ENCODE data around the gene SPAM1. TPM values are rescaled to one million over a fixed set of nuclear protein-coding genes. Genes with fewer than 3 reads are reported as not detected.
"Not testable (repeated sequence)": the region's sequence is repeated elsewhere in the genome, so short reads cannot be mapped to it uniquely, and the experiment has no call there.

Gene SPAM1
- total RNA-seq, 1 experiment from 2014 or later: not detected

DNA sequence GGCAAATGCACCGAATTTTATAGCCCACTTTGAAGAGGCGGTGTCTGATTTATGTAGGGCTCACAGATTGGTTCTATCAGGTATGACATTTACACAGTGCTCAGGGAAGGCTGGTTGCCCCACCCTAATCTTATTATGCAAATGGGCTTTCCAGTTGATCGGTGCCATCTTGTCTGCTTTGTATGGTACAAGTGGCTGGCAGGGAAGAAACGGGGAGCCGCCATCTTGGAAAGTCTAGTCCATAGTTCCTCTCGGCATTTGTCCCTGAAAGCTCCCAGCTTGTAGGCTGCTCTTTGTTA is 71.2 kb downstream of the SPAM1 start:
- BruUV-seq (replicated peaks): no TSS peak
- H3K4me3 Mint-ChIP-seq (ENCODE audit: unreplicated experiment): no peak overlapping the region
- intact Hi-C loops (cut with micrococcal nuclease): no loop called here
- CTCF ChIA-PET: no interaction called here
- TF ChIP-seq, protein P1, sequence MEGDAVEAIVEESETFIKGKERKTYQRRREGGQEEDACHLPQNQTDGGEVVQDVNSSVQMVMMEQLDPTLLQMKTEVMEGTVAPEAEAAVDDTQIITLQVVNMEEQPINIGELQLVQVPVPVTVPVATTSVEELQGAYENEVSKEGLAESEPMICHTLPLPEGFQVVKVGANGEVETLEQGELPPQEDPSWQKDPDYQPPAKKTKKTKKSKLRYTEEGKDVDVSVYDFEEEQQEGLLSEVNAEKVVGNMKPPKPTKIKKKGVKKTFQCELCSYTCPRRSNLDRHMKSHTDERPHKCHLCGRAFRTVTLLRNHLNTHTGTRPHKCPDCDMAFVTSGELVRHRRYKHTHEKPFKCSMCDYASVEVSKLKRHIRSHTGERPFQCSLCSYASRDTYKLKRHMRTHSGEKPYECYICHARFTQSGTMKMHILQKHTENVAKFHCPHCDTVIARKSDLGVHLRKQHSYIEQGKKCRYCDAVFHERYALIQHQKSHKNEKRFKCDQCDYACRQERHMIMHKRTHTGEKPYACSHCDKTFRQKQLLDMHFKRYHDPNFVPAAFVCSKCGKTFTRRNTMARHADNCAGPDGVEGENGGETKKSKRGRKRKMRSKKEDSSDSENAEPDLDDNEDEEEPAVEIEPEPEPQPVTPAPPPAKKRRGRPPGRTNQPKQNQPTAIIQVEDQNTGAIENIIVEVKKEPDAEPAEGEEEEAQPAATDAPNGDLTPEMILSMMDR (IDR thresholded peaks at IDR 0.05; ENCODE audit: unreplicated experiment): no peak
- POLR2A ChIA-PET: no interaction called here
- no peaks in the 10 kb centered on the region for H3K36me3 Mint-ChIP-seq (ENCODE audit: insufficient read depth, unreplicated experiment)
- H3K9me3 Mint-ChIP-seq (ENCODE audit: unreplicated experiment): no peaks in the 10 kb centered on the region
- no peaks in the 10 kb centered on the region for H3K27me3 Mint-ChIP-seq (ENCODE audit: insufficient read depth, unreplicated experiment)
- H3K4me1 Mint-ChIP-seq (ENCODE audit: insufficient read depth, unreplicated experiment): peaks cover 12% of the 10 kb centered on the region
- no peak for DNase-seq (ENCODE audit: unreplicated experiment)
- H3K27ac Mint-ChIP-seq (ENCODE audit: low read depth, unreplicated experiment): no peak overlapping the region

DNA sequence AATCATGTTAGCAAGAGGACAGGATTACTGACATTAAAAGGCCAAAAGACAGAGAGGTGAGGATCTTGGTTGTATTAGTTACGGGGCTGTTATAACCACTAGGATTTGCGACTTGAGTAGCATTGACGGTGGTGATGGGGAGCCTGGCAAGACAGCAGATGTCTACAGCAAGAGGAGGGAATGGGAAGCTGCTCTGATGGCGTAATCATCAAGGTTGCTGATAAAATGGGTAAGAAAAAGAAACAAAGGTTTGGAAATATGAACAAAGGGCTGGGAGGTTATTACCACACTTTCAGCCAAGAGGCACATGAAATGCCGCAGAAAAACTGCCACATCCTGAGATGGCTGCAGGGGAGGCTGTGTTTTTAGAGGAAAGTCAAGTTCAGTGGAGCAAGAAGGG is 73.9 kb downstream of the SPAM1 start:
- no peak for DNase-seq (ENCODE audit: unreplicated experiment)
- H3K4me1 Mint-ChIP-seq (ENCODE audit: insufficient read depth, unreplicated experiment): peaks cover 12% of the 10 kb centered on the region
- ChIA-PET CTCF (no interaction called here), POLR2A (interaction anchor here (0.7 kb wide), 1 partner anchor 24 kb away, joined by 3 read pairs; no protein-coding TSS in a partner anchor)
- H3K36me3 Mint-ChIP-seq (ENCODE audit: insufficient read depth, unreplicated experiment): no peaks in the 10 kb centered on the region
- H3K4me3 Mint-ChIP-seq (ENCODE audit: unreplicated experiment): no peak overlapping the region
- H3K27me3 Mint-ChIP-seq (ENCODE audit: insufficient read depth, unreplicated experiment): no peaks in the 10 kb centered on the region
- peak overlapping the region; percentile 6 for H3K27ac Mint-ChIP-seq (ENCODE audit: low read depth, unreplicated experiment)
- no TSS peak for BruUV-seq (replicated peaks)
- TF ChIP-seq, protein P1 (IDR thresholded peaks at IDR 0.05; ENCODE audit: unreplicated experiment): no peak
- H3K9me3 Mint-ChIP-seq (ENCODE audit: unreplicated experiment): no peaks in the 10 kb centered on the region
- intact Hi-C loops (cut with micrococcal nuclease): no loop called here

DNA sequence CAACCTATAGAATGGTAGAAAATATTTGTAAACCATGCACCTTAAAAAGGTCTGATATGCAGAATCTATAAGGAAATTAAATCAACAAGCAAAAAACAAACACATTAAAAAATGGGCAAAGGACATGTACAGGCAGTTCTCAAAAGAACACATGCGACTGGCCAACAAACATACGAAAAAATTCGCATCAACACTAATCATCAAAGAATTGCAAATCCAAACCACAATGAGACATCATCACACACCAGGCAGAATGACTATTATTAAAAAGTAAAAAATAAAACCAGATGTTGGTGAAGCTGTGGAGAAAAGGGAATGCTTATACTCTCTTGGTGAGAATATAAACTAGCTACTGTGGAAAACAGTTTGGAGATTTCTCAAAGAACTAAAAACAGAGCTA is 74.7 kb downstream of the SPAM1 start:
- TF ChIP-seq, protein P1 (IDR thresholded peaks at IDR 0.05; ENCODE audit: unreplicated experiment): no peak
- intact Hi-C loops (cut with micrococcal nuclease): no loop called here
- Mint-ChIP-seq H3K27me3 (ENCODE audit: insufficient read depth, unreplicated experiment) (no peaks in the 10 kb centered on the region), H3K27ac (ENCODE audit: low read depth, unreplicated experiment) (peak overlapping the region; percentile 6), H3K36me3 (ENCODE audit: insufficient read depth, unreplicated experiment) (no peaks in the 10 kb centered on the region), H3K4me3 (ENCODE audit: unreplicated experiment) (no peak overlapping the region), H3K9me3 (ENCODE audit: unreplicated experiment) (no peaks in the 10 kb centered on the region), H3K4me1 (ENCODE audit: insufficient read depth, unreplicated experiment) (peaks cover 12% of the 10 kb centered on the region)
- POLR2A ChIA-PET: interaction anchor here (0.7 to 0.9 kb wide), 2 partner anchors 24 to 39 kb away, joined by 3 read pairs; no protein-coding TSS in a partner anchor
- BruUV-seq (replicated peaks): no TSS peak
- CTCF ChIA-PET: no interaction called here
- DNase-seq (ENCODE audit: unreplicated experiment): no peak

DNA sequence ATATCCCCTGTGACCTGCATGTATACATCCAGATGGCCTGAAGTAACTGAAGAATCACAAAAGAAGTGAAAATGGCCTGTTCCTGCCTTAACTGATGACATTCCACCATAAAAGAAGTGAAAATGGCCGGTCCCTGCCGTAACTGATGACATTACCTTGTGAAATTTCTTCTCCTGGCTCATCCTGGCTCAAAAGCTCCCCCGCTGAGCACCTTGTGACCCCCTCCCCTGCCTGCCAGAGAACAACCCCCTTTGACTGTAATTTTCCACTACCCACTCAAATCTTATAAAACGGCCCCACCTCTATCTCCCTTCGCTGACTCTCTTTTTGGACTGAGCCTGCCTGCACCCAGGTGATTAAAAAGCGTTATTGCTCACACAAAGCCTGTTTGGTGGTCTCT is 83.3 kb downstream of the SPAM1 start:
- DNase-seq (ENCODE audit: unreplicated experiment); H3K4me3 Mint-ChIP-seq (ENCODE audit: unreplicated experiment); H3K27ac Mint-ChIP-seq (ENCODE audit: low read depth, unreplicated experiment); H3K4me1 Mint-ChIP-seq (ENCODE audit: insufficient read depth, unreplicated experiment); H3K9me3 Mint-ChIP-seq (ENCODE audit: unreplicated experiment); intact Hi-C loops (cut with micrococcal nuclease); H3K27me3 Mint-ChIP-seq (ENCODE audit: insufficient read depth, unreplicated experiment); H3K36me3 Mint-ChIP-seq (ENCODE audit: insufficient read depth, unreplicated experiment); BruUV-seq (replicated peaks): not testable (repeated sequence)
- CTCF ChIA-PET: interaction anchor here (0.9 kb wide), 1 partner anchor 143 kb away, joined by 3 read pairs; no protein-coding TSS in a partner anchor
- POLR2A ChIA-PET: interaction anchor here (0.6 kb wide), 1 partner anchor 33 kb away, joined by 3 read pairs; no protein-coding TSS in a partner anchor

DNA sequence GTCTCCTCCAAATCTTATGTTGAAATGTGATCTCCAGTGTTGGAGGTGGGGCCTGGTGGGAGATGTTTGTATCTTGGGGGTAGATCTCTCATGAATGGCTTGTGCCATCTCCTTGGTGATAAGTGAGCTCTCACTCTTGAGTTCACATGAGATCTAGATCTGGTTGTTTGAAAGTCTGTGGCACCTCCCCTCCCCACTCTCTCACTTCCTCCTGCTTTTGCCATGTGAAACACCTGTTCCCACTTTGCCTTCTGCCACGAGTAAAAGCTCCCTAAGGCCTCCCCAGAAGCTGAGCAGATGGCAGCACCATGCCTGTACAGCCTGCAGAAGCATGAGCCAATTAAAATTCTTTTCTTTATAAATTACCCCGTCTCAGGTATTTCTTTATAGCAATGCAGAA is 84.3 kb downstream of the SPAM1 start:
- Mint-ChIP-seq H3K4me1 (ENCODE audit: insufficient read depth, unreplicated experiment) (no peaks in the 10 kb centered on the region), H3K36me3 (ENCODE audit: insufficient read depth, unreplicated experiment) (no peaks in the 10 kb centered on the region), H3K27ac (ENCODE audit: low read depth, unreplicated experiment) (no peak overlapping the region), H3K27me3 (ENCODE audit: insufficient read depth, unreplicated experiment) (no peaks in the 10 kb centered on the region), H3K4me3 (ENCODE audit: unreplicated experiment) (no peak overlapping the region), H3K9me3 (ENCODE audit: unreplicated experiment) (no peaks in the 10 kb centered on the region)
- POLR2A ChIA-PET: no interaction called here
- CTCF ChIA-PET: interaction anchor here (0.6 kb wide), 1 partner anchor 92 kb away, joined by 4 read pairs; no protein-coding TSS in a partner anchor
- DNase-seq (ENCODE audit: unreplicated experiment): no peak
- no TSS peak for BruUV-seq (replicated peaks)
- TF ChIP-seq, protein P1 (IDR thresholded peaks at IDR 0.05; ENCODE audit: unreplicated experiment): no peak
- intact Hi-C loops (cut with micrococcal nuclease): no loop called here

All from MCF 10A (cell line).